HG02852 (cell line): ENCODE results near the gene CEP85.
"Not testable (repeated sequence)": the region's sequence is repeated elsewhere in the genome, so short reads cannot be mapped to it uniquely, and the experiment has no call there.

ENCODE experiments used
- ATAC-seq: cut with Tn5 transposase; IDR thresholded peaks from one replicate; pipeline ENCODE4 v1.9.1; 2021; ENCODE audit warnings: mild to moderate bottlenecking, moderate library complexity; ENCODE audit not compliant: unreplicated experiment

CEP85 gene

DNA sequence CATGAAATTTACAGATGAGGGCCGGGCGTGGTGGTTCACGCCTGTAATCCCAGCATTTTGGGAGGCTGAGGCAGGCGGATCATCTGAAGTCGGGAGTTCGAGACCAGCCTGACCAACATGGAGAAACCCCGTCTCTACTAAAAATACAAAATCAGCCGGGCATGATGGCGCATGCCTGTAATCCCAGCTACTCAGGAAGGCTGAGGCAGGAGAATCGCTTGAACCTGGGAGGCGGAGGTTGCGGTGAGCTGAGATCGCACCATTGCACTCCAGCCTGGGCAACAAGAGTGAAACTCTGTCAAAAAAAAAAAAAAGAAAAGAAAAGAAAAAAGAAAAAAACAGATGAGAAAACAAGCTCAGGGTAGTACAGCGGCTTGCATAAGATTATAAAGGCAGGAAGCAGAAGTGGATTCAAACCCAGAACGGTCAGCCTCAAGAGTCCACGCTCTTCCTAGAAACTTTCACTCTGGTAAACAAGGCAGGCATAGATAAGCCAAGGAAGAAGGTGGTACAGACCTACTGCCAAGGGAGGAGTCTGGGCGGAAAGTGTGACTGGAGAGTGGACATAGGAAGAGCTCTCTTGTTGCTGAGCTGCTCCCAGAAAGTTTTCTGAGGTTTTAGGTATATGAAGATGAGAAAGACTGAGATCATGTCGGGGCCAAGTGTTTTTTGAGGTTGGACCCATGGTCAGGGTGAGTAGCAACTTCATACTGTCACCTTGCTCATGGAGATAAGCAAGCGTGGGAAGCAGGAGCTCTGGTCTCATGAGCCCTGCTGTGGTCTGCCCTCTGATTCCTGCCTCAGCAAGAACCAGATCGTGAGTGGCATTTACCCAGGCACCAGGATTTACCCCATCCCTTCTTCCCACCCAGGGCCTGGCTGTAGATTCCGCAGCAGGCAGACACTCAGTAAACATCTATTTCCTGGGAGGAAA is 74.2 kb downstream of the CEP85 start:
- ATAC-seq = not testable (repeated sequence)

DNA sequence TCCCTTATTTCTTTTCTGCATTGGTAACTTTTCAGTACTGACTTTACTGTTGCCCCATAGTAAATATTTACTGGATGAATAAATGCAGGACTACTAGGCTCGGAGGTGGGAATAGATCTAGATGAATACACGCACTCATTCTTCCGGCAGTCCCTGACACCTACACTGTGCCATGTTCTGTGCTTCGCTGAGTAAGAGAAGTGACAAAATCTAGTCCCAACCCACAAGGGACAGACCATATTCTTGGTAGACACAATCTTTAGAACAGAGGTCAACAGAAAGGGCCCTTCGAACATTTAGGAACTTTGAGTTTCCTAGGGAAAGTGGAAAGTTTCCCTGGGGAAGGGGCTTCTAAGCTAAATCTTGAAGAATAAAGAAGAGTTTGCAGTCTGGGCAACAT is 80.5 kb downstream of the CEP85 start:
- ATAC-seq = no peak

DNA sequence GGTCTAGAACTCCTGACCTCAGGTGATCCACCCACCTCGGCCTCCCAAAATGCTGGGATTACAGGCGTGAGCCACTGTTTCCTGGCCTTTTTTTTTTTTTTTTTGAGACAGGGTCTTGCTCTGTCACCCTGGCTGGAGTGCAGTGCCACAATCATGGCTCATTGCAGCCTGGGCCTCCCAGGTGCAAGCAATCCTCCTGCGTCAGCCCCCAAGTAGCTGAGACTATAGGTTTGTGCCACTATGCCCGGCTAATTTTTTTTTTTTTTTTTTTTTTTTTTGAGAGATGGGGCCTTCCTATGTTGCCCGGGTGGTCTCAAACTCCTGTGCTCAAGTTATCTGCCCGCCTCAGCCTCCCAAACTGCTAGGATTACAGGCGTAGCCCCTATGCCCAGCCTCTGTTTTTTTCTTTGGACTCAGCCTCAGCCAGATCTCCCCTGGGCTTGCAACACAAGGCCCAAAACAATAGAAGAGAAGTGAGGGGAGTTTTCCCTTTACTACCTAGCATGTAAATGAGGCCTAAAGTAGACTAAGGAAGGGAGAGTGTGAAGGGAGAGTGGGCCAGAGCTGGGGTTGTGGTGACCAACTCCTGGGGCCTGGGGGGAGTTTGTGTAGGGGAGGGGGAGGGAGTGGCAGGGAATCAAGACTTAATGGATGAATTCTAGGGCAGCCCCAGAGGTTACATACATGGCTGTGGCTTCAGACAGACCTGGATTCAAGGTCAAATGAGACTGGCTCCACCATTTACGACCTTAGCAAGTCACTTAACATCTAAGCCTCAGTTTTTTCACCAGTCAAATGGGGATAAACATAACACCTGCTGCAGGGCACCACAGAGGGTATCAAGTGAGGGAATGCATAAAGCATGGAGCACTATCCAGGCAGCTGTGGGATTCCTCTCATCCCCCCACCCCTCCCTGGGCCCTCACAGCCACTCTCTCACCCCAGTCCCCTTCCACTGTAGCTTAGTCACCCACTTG is 82.2 kb downstream of the CEP85 start:
- ATAC-seq = no peak

DNA sequence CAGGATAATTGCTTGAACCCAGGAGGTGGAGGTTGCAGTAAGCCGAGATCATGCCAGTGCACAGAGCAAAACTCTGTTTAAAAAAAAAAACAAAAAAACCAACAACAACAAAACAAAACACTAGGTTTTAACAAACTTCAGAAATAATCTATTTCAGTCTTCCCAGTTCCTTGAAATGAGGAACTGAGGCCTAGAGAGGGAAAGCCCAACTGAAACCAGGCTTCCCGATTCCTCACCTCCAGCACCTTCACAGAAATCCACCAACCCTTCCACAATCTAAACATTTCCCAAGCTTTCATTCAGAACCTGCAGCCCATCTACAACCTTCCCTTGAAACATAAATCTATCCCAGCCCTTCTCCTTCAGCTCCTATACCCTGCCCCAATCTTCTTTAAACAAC is 83.1 kb downstream of the CEP85 start:
- ATAC-seq = no peak

DNA sequence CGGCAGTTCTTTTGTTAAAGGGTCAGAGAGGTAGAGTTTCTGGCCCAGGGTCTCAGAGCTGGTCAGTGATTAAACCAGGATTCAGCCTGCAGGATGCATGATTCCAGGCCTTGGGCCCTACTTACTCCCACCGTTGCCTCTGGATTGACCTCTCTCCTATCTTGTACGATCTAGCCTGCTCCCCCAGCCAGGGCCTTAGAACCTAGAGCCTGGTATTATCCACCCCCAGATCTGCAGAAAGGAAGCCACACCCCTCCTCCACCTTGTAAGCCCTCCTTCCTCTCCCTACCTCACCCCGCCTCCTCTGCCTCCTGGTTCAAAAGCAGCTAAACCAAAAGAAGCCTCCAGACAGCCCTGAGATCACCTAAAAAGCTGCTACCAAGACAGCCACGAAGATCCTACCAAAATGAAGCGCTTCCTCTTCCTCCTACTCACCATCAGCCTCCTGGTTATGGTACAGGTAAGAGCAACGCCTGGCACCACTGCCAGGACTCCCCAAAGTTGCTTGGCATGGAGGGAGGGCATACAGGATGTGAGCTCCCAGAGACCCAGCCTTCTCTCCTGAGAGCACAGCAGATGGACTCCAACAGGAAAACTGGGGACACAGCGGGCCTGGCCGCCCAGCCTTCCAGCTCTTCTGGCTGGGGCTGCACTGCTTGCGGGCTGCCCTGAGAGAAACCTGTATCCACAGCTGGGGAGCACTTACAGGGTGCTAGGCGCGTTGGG is 83.8 kb downstream of the CEP85 start, which contains the start of gene CD52:
Gene CD52 (plus strand): TSS at position 347 of the 726 bp plus-strand sequence. CDS start 60 bp downstream, at position 407.
- no peak for ATAC-seq

DNA sequence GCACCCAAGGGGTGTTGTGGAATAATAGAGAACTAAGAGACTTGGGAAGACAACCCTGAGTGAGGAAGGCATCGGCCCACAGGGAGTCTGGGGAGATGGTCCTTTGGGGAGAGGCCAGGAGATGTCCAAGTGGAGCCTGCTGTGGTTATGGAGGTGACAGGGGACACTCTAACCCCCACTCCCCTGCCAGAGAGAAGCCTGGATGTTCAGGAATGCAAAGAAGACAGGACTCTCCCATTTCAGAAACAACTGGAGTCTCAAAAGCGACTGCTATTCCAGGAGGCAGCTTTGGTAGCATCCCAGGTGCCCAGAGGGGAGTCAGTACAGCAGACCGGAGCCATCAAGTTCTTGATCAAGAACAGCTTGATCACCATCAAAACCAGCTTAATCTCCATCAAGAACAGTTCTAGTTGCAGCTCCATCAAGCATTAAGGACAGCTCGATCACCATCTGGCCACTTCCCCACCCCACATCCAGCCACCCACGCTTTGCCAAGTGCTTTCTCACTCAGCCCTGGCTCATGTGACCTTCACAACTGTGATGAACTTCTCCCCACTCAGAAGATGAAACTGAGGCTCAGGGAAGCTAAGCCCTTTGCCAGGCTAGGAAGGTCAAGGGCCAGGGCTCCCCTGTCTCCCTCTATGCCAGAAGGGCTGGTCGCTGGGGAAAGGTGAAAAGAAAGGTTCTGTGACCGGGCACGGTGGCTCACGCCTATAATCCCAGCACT is 84.5 kb downstream of the CEP85 start:
- no peak for ATAC-seq

DNA sequence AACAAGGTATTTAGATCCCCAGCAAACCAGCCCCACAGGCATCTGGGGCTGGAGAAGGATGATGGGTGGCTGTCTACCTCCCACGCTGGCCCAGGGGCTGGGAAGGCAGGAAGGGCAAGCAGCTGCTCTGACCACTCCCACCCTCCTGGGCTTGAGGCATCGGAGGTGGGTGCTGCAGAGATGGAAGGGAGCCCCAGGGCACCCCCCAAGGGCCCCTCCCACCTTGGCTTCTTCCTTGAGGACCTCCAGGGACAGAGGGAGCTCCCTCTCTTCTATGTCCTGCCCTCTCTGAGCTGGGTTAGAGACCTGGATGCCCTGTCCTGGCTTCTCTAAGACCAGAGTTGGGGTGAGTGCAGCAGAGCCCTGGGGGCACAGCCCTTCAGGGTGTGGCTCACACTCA is 86.9 kb downstream of the CEP85 start:
- ATAC-seq = no peak

DNA sequence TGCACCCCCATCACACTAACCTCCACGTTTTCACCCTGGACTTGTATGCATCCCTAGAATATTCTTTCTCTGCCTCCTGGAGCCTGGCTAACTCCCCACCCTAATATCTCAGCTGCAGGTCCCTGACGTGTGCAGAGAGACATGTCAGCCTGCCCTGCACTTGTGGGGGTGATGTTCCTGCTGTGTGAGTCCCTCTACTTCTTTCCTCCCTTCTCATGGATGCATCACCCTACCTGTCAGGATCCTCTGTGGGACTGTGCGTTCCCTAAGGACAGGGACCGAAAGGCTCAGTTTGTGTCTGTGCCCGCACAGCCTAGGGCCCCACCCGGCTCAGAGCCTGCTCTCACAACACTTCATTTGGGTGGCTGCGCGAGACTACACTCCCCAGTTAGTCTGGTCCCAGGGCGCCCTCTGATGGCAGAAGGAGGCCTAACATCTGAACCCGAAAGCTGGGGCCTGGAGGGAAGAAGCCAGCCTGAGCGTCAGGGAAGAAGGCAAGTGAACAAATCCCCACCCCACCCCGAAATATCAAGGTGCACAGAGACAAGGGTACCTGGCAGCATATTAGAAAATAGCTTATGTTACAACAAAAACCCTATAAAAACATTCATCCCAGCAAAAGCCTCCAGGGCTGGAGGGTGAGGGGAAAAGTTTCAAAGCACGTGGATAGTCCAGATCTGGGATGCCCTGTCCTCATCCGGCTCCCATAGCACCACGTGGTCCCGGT is 87.5 kb downstream of the CEP85 start:
- peak; percentile 41 for ATAC-seq

DNA sequence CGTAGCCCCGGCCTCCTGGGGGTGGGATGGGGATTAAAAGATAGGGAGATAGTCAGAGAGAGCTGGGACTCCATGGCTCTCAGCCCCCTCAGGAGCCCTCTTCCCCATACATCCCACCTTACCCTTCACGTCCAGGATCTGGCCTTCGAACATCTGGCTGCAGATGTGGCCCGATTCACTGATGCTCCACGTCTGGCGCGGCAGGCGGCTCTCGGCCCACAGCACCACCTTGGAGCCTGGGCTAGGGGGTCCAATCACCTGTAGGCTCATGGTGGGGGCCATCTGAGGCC is 88.0 kb downstream of the CEP85 start:
- ATAC-seq = no peak

DNA sequence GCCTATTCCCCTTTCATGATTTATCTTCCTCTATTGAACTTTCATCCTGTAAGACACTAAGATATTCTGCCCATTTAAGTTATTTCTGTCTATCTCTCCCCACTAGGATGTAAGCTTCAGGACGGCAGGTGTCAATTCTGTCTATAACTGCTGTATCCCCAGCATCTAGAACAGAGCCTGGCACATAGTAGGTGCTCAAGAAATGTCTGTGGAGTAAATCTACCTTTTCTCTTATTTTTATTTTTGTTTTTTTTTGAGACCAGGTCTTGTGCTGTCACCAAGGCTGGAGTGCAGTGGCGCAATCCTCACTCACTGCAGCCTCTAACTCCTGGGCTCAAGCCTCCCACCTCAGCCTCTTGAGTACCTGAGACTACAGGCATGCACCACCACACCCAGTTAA is 89.4 kb downstream of the CEP85 start:
- ATAC-seq = no peak

DNA sequence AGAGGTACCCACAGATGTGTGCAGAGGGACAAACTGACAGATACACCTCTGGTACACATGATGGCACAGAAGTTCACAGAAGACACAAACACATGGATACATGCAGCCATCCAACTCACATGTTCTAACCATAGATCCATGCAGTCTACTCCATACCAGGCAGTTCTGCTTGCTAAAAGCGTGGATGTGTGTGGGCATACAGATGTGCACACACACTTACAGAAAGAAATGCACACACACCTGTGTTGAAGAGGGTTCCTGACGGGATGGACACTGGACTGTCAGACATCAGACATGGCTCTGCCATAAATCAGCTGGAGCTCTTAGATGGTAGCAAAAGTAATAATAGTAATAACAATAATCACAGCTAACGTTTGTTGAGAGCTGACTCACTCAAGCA is 90.5 kb downstream of the CEP85 start:
- no peak for ATAC-seq

DNA sequence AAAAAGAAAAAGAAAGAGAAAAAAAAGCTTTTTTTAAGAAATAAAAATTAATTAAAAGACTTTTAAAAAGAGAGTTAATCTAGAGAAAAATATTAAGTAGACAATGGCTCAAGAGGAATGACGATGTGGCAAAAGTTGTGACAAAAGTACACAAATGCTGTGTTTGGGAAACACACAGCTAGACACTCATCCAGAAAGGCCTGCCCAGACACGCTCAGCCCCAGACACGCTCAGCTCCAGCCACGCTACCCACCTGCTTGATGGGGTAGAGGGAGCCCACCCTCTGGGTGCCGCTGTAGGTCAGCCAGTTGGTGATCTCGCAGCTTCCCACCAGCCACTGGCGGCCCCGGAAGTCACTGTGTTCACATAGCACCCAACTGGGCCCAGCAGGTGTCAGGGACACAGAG is 94.0 kb downstream of the CEP85 start:
- no peak for ATAC-seq
